HG03135 (cell line): Measurements from ENCODE around the gene LRRC27.

Experiments used
- ATAC-seq: cut with Tn5 transposase; IDR thresholded peaks from one replicate; pipeline ENCODE4 v1.9.1; 2021; ENCODE audit warnings: mild to moderate bottlenecking, moderate library complexity; ENCODE audit not compliant: unreplicated experiment

The LRRC27 gene

GRCh38 chr10:132300582-132300981, 31.4 kb upstream of the LRRC27 start:
- ATAC-seq = no peak

GRCh38 chr10:132301371-132302330, 30.3 kb upstream of the LRRC27 start:
- ATAC-seq = no peak

GRCh38 chr10:132302421-132303310, 29.3 kb upstream of the LRRC27 start:
- no peak for ATAC-seq

GRCh38 chr10:132303361-132304115, 28.5 kb upstream of the LRRC27 start:
- ATAC-seq = no peak

- ATAC-seq = no peak
These were observed 27.1 kb upstream of the LRRC27 start for GRCh38 chr10:132304756-132305509.

- no peak for ATAC-seq
These were observed 26.2 kb upstream of the LRRC27 start for GRCh38 chr10:132305654-132306342.

- ATAC-seq = no peak
These were observed 25.7 kb upstream of the LRRC27 start for GRCh38 chr10:132306343-132306685.

GRCh38 chr10:132306864-132307751, 24.9 kb upstream of the LRRC27 start:
- ATAC-seq = peak; percentile 17

GRCh38 chr10:132307823-132308586, 24.0 kb upstream of the LRRC27 start, which contains the start of gene STK32C:
Gene STK32C (minus strand): TSS chr10:132307950. CDS start chr10:132307833, 117 bp downstream.
- ATAC-seq = peak; percentile 71

GRCh38 chr10:132308587-132309470, 23.2 kb upstream of the LRRC27 start:
- no peak for ATAC-seq

GRCh38 chr10:132309471-132309865, 22.5 kb upstream of the LRRC27 start:
- no peak for ATAC-seq

GRCh38 chr10:132309879-132310591, 22.0 kb upstream of the LRRC27 start:
- ATAC-seq = no peak

GRCh38 chr10:132310701-132311337, 21.2 kb upstream of the LRRC27 start:
- ATAC-seq = no peak

GRCh38 chr10:132311338-132311939, 20.6 kb upstream of the LRRC27 start:
- ATAC-seq = no peak

GRCh38 chr10:132313305-132313704, 18.7 kb upstream of the LRRC27 start:
- no peak for ATAC-seq
